GM10248 (cell line): ENCODE data around the gene MYO5B.

ENCODE experiments used
- CTCF ChIA-PET: fragments of 300-600 bp; sonication (Branson Sonifier 250); formaldehyde crosslinking; extraction: SDS; loops from one replicate; lab custom pipeline; 2021; ENCODE audit warnings: antibody characterized with exemption; lab: Yijun Ruan, JAX
- POLR2A ChIA-PET: fragments of 350-650 bp; sonication (Branson Sonifier 250); formaldehyde crosslinking; extraction: SDS; loops from one replicate; lab custom pipeline; 2020; ENCODE audit warnings: antibody characterized with exemption; lab: Yijun Ruan, JAX
- DNase-seq: peaks from one replicate; pipeline ENCODE4 v3.0.0; 2012; ENCODE audit errors: extremely low spot score
- TF ChIP-seq, protein P1 (sequence below): IDR thresholded peaks from 2 replicates; pipeline ENCODE4 v1.5.1; 2012; ENCODE audit warnings: mild to moderate bottlenecking, low read depth; ENCODE audit errors: extremely low read depth, missing control alignments, control extremely low read depth

Gene MYO5B

GRCh38 chr18:50094221-50094773, 100.7 kb downstream of the MYO5B start:
- no peak for DNase-seq
- TF ChIP-seq, protein P1, sequence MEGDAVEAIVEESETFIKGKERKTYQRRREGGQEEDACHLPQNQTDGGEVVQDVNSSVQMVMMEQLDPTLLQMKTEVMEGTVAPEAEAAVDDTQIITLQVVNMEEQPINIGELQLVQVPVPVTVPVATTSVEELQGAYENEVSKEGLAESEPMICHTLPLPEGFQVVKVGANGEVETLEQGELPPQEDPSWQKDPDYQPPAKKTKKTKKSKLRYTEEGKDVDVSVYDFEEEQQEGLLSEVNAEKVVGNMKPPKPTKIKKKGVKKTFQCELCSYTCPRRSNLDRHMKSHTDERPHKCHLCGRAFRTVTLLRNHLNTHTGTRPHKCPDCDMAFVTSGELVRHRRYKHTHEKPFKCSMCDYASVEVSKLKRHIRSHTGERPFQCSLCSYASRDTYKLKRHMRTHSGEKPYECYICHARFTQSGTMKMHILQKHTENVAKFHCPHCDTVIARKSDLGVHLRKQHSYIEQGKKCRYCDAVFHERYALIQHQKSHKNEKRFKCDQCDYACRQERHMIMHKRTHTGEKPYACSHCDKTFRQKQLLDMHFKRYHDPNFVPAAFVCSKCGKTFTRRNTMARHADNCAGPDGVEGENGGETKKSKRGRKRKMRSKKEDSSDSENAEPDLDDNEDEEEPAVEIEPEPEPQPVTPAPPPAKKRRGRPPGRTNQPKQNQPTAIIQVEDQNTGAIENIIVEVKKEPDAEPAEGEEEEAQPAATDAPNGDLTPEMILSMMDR = no peak
- CTCF ChIA-PET = interaction anchor here (1.6 kb wide), 1 partner anchor 37 kb away, joined by 3 read pairs; no protein-coding TSS in a partner anchor
- POLR2A ChIA-PET = no interaction called here

DNA sequence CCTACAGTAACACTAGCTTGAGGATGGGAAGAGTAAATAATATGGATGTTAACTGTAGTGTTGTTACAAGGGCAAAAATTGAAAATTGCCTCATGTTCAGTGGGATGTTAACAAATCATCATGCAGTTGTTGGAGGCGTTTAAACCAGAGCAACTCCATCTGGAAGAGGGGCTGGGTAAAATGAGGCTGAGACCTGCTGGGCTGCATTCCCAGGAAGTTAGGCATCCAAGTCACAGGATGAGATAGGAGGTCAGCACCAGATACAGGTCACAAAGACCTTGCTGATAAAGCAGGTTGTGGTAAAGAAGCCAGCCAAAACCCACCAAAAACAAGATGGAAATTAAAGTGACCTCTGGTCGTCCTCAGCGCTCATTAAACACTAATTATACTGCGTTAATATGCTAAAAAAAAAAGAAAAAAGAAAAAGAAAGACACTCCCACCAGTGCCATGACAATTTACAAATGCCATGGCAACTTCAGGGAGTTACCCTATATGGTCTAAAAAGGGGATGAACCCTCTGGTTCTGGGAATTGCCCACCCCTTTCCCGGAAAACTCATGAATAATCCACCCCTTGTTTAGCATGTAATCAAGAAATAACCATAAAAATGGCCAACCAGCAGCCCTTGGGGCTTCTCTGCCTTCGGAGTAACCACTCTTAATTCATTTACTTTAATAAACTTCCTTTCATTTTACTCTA, 101.4 kb downstream of the MYO5B start:
- CTCF ChIA-PET = interaction anchor here (1.6 kb wide), 1 partner anchor 38 kb away, joined by 3 read pairs; no protein-coding TSS in a partner anchor
- POLR2A ChIA-PET = no interaction called here

DNA sequence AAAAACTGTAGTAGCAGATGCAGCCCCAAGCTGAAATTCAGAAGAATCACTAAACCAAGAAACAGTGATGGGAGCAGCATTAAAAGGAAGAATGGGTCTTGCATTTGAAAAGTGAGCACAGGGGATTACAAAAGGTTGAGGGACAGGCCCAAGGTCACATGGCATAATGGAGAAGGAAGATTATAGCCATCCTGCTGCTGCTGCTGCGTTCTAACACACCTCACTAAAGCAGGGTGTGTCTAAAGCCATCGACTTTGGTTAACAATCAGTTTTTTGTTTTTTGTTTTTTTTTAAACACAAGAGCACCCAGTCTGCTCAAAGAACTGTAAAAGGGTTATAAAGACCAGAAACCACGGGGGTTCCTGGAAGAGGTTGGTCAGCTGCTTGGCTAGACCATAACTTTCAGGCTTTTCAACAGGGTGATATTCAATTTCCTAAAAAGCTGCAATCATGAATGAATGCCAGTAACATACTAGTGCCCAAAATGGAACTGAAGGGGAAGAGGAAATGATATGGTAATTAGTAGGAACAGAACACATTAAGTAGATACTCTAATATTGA, 102.6 kb downstream of the MYO5B start:
- ChIA-PET CTCF (no interaction called here), POLR2A (no interaction called here)
- no peak for DNase-seq
- TF ChIP-seq, protein P1 = no peak

More for the DNA sequence above, 101.4 kb downstream of the MYO5B start:
- DNase-seq = no peak
- TF ChIP-seq, protein P1 = no peak

GRCh38 chr18:50091509-50092244, 103.3 kb downstream of the MYO5B start:
- ChIA-PET CTCF (no interaction called here), POLR2A (no interaction called here)
- DNase-seq = no peak
- TF ChIP-seq, protein P1 = no peak

- TF ChIP-seq, protein P1 = no peak
- no peak for DNase-seq
- ChIA-PET CTCF (no interaction called here), POLR2A (no interaction called here)
These were observed 104.3 kb downstream of the MYO5B start for GRCh38 chr18:50090370-50091312.

GRCh38 chr18:50089702-50090101, 105.2 kb downstream of the MYO5B start:
- no peak for DNase-seq
- CTCF ChIA-PET = no interaction called here
- TF ChIP-seq, protein P1 = no peak
- POLR2A ChIA-PET = no interaction called here
